HCT116 (cell line): Measurements from ENCODE around the gene TMEM266.

ENCODE experiments used
- CBX3 ChIP-seq: IDR thresholded peaks from 2 replicates; pipeline ENCODE4 v1.6.1; 2012; ENCODE audit warnings: low read depth
- JUND ChIP-seq: IDR thresholded peaks from 2 replicates; pipeline ENCODE4 v1.6.1; 2012
- TF ChIP-seq, protein P1 (sequence below), 3 experiments: fragments of 200-600 bp in 1 of 3; sonication (generic) in 1 of 3; IDR thresholded peaks in 2 of 3; conservative IDR thresholded peaks in 1 of 3; 2 replicates each; pipeline ENCODE4 v1.5.1; 2012 to 2017; ENCODE audit warnings: low read depth in 2 of 3, low read length in 2 of 3, antibody characterized with exemption in 1 of 3, borderline replicate concordance in 1 of 3, control low read depth in 1 of 3, mild to moderate bottlenecking in 1 of 3, mixed read lengths in 1 of 3, mixed run types in 1 of 3, moderate library complexity in 1 of 3; ENCODE audit not compliant: insufficient read depth in 1 of 3

DNA sequence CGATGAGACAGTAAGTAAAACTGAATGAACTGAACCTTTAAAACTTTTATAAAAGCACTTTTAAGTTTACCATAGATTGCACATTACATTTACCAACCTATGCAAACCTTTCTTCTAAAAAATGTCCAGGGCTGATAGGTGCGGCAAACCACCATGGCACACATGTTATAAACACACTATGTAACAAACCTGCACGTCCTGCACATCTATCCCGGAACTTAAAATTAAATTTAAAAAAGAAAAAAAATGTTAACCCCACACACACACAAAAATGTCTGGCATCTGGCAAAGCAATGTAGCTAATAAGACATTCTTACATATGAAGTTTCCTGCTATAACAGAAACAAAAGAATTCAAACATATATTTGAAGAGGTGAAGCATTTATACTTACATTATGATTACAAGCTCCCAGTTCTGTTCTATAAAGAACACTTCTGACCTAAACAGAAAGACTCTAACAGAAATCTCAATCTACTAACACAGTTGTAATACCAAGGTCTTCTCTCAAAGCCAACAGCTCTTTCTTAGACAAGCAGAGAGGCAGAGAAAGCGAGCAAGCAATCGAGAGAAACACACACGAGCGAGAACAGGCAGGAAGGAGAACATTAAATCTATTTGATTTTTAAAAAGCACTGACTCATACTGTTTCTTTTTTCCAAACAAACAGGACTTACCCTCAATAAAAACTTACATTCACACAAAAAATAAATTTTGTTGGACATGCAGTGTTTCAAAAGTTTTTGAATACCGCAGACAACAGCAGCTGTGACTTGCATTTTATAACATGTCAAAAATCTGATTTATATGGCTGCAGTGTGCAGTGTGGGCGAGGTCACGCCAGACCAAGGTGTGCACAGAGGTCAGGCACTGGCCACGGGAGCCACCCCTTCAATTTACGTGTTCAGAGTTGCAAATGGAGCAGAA, 47.9 kb upstream of the TMEM266 start, which contains the start of gene NRG4:
- TF ChIP-seq, protein P1, sequence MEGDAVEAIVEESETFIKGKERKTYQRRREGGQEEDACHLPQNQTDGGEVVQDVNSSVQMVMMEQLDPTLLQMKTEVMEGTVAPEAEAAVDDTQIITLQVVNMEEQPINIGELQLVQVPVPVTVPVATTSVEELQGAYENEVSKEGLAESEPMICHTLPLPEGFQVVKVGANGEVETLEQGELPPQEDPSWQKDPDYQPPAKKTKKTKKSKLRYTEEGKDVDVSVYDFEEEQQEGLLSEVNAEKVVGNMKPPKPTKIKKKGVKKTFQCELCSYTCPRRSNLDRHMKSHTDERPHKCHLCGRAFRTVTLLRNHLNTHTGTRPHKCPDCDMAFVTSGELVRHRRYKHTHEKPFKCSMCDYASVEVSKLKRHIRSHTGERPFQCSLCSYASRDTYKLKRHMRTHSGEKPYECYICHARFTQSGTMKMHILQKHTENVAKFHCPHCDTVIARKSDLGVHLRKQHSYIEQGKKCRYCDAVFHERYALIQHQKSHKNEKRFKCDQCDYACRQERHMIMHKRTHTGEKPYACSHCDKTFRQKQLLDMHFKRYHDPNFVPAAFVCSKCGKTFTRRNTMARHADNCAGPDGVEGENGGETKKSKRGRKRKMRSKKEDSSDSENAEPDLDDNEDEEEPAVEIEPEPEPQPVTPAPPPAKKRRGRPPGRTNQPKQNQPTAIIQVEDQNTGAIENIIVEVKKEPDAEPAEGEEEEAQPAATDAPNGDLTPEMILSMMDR (IDR thresholded peaks at IDR 0.05 in 2 of 3, conservative IDR thresholded peaks at IDR 0.05 in 1 of 3; ENCODE audit: borderline replicate concordance in 1 of 3, insufficient read depth in 1 of 3, low read depth in 2 of 3, low read length in 2 of 3) = no peak
- no peak for TF ChIP-seq CBX3
- no peak for TF ChIP-seq JUND
